ENCODE results near the gene MACROD2. TPM values are rescaled to one million over a fixed set of nuclear protein-coding genes. Genes with fewer than 3 reads are reported as not detected.

MACROD2 gene
- total RNA-seq, 4 donors from 2014 or later, result 2.1 to 28.1 (median 12.6) TPM

- Histone ChIP-seq H3K36me3 (no peaks in the 10 kb centered on the region), H3K27ac (no peak overlapping the region), H3K4me3 (no peak overlapping the region), H3K9me3 (no peaks in the 10 kb centered on the region), H3K4me1 (no peaks in the 10 kb centered on the region), H3K27me3 (no peaks in the 10 kb centered on the region)
- no peak for DNase-seq
- no peak for TF ChIP-seq POLR2A (IDR thresholded peaks at IDR 0.05)
- no peak for TF ChIP-seq CTCF (IDR thresholded peaks at IDR 0.05)
- intact Hi-C loops (cut with DNase I; ENCODE audit: low total_unique reads), result no loop called here
Observed at GRCh38 chr20:16042731-16043130, 2047.4 kb downstream of the MACROD2 start.

- intact Hi-C loops (cut with DNase I; ENCODE audit: low total_unique reads), result no loop called here
- no peak overlapping the region for H3K27ac ChIP-seq
- TF ChIP-seq POLR2A (IDR thresholded peaks at IDR 0.05), result no peak
- TF ChIP-seq CTCF (IDR thresholded peaks at IDR 0.05), result no peak
Observed at GRCh38 chr20:16043931-16044330, 2048.6 kb downstream of the MACROD2 start.

GRCh38 chr20:16048876-16049275, 2053.6 kb downstream of the MACROD2 start:
- H3K36me3 ChIP-seq, result no peaks in the 10 kb centered on the region
- H3K27me3 ChIP-seq, result no peaks in the 10 kb centered on the region
- no peak overlapping the region for H3K4me3 ChIP-seq
- no peaks in the 10 kb centered on the region for H3K4me1 ChIP-seq
- no peaks in the 10 kb centered on the region for H3K9me3 ChIP-seq
- no peak for DNase-seq
- TF ChIP-seq POLR2A (IDR thresholded peaks at IDR 0.05) (no peak), CTCF (IDR thresholded peaks at IDR 0.05) (no peak)
- intact Hi-C loops (cut with DNase I; ENCODE audit: low total_unique reads), result no loop called here
- no peak overlapping the region for H3K27ac ChIP-seq

More at GRCh38 chr20:16043931-16044330, 2048.6 kb downstream of the MACROD2 start:
- H3K4me3 ChIP-seq, result no peak overlapping the region
- H3K27me3 ChIP-seq, result no peaks in the 10 kb centered on the region
- H3K4me1 ChIP-seq, result no peaks in the 10 kb centered on the region
- H3K9me3 ChIP-seq, result no peaks in the 10 kb centered on the region
- H3K36me3 ChIP-seq, result no peaks in the 10 kb centered on the region
- no peak for DNase-seq

GRCh38 chr20:16049529-16050093, 2054.3 kb downstream of the MACROD2 start:
- intact Hi-C loops (cut with DNase I; ENCODE audit: low total_unique reads), result no loop called here

GRCh38 chr20:16050366-16050765, 2055.1 kb downstream of the MACROD2 start:
- no peaks in the 10 kb centered on the region for H3K9me3 ChIP-seq
- TF ChIP-seq POLR2A (IDR thresholded peaks at IDR 0.05), result no peak
- no peak for TF ChIP-seq CTCF (IDR thresholded peaks at IDR 0.05)
- no peaks in the 10 kb centered on the region for H3K27me3 ChIP-seq
- H3K27ac ChIP-seq, result no peak overlapping the region
- DNase-seq, result no peak
- no peaks in the 10 kb centered on the region for H3K36me3 ChIP-seq
- intact Hi-C loops (cut with DNase I; ENCODE audit: low total_unique reads), result no loop called here
- H3K4me1 ChIP-seq, result no peaks in the 10 kb centered on the region
- H3K4me3 ChIP-seq, result no peak overlapping the region

More at GRCh38 chr20:16049529-16050093, 2054.3 kb downstream of the MACROD2 start:
- H3K4me3 ChIP-seq, result no peak overlapping the region
- no peaks in the 10 kb centered on the region for H3K9me3 ChIP-seq
- DNase-seq, result no peak
- TF ChIP-seq POLR2A (IDR thresholded peaks at IDR 0.05) (no peak), CTCF (IDR thresholded peaks at IDR 0.05) (no peak)
- no peaks in the 10 kb centered on the region for H3K4me1 ChIP-seq
- no peak overlapping the region for H3K27ac ChIP-seq
- H3K36me3 ChIP-seq, result no peaks in the 10 kb centered on the region
- H3K27me3 ChIP-seq, result no peaks in the 10 kb centered on the region

Measured in uterus (tissue), 4 donors.